ENCODE data around the gene METTL9. TPM values are rescaled to one million over a fixed set of nuclear protein-coding genes. Genes with fewer than 3 reads are reported as not detected.
"Not testable (repeated sequence)": the region's sequence is repeated elsewhere in the genome, so short reads cannot be mapped to it uniquely, and the experiment has no call there.

METTL9 gene
- total RNA-seq, 4 donors from 2014 or later = 59.2 to 75.8 (median 70.3) TPM

- H3K27me3 ChIP-seq = no peaks in the 10 kb centered on the region
- TF ChIP-seq POLR2A (IDR thresholded peaks at IDR 0.05) = no peak
- TF ChIP-seq, protein P1, sequence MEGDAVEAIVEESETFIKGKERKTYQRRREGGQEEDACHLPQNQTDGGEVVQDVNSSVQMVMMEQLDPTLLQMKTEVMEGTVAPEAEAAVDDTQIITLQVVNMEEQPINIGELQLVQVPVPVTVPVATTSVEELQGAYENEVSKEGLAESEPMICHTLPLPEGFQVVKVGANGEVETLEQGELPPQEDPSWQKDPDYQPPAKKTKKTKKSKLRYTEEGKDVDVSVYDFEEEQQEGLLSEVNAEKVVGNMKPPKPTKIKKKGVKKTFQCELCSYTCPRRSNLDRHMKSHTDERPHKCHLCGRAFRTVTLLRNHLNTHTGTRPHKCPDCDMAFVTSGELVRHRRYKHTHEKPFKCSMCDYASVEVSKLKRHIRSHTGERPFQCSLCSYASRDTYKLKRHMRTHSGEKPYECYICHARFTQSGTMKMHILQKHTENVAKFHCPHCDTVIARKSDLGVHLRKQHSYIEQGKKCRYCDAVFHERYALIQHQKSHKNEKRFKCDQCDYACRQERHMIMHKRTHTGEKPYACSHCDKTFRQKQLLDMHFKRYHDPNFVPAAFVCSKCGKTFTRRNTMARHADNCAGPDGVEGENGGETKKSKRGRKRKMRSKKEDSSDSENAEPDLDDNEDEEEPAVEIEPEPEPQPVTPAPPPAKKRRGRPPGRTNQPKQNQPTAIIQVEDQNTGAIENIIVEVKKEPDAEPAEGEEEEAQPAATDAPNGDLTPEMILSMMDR (IDR thresholded peaks at IDR 0.05) = no peak
- peak in 2 of 3 donors; percentile 89 to 93 for DNase-seq
- no peaks in the 10 kb centered on the region for H3K36me3 ChIP-seq
- H3K4me1 ChIP-seq = peaks cover 0 to 27% (median 22%) of the 10 kb centered on the region in 4 donors
- H3K9me3 ChIP-seq = no peaks in the 10 kb centered on the region
- no peak overlapping the region for H3K4me3 ChIP-seq
- H3K27ac ChIP-seq = peak overlapping the region; percentile 66 to 80 (median 73)
Observed at GRCh38 chr16:21646721-21647561, 47.6 kb downstream of the METTL9 start.

DNA sequence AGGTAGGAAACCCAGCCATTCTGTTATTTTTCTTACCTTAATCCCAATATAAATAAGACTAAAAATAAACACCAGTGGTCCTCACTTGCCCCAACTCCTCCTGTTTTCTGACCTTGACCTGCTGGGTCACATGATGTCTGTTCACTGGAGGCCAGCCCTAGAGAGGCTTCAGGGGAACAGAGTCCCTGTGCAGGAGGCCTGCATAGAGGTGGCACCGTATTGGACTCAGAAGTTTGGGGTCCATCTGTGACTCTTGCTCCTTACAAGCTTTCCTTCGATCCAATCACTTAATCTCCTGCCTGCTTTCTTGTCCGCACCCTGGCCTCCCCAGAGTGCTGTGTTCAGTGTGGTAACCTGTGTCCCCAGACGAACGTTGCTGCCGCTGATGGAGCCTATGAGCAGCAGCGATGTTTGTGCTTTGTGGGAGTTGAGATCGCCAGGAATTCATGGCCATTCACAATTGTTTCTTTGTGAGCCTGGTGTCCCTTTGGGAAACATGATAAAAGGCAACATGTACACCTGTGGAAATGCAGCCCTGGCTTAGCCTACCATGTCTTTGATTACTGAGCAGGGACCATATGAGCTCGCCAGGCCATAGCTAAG, 48.3 kb downstream of the METTL9 start:
- DNase-seq = no peak
- H3K4me1 ChIP-seq = peaks cover 0 to 27% (median 22%) of the 10 kb centered on the region in 4 donors
- H3K27ac ChIP-seq = peak overlapping the region; percentile 66 to 80 (median 73)
- TF ChIP-seq, protein P1 (IDR thresholded peaks at IDR 0.05) = no peak
- no peak for TF ChIP-seq POLR2A (IDR thresholded peaks at IDR 0.05)
- no peaks in the 10 kb centered on the region for H3K9me3 ChIP-seq
- H3K27me3 ChIP-seq = no peaks in the 10 kb centered on the region
- no peak overlapping the region for H3K4me3 ChIP-seq
- no peaks in the 10 kb centered on the region for H3K36me3 ChIP-seq

GRCh38 chr16:21649826-21650406, 50.5 kb downstream of the METTL9 start:
- not testable (repeated sequence) for H3K27me3 ChIP-seq, DNase-seq, H3K4me3 ChIP-seq, H3K9me3 ChIP-seq, H3K36me3 ChIP-seq
- Histone ChIP-seq H3K4me1 (peaks cover 0 to 24% (median 20%) of the 10 kb centered on the region in 4 donors), H3K27ac (peak overlapping the region in 1 of 4 donors; percentile 25)

GRCh38 chr16:21650521-21650920, 51.1 kb downstream of the METTL9 start:
- peak in 1 of 3 donors; percentile 35 for DNase-seq
- H3K4me1 ChIP-seq = peaks cover 0 to 22% (median 19%) of the 10 kb centered on the region in 4 donors
- H3K4me3 ChIP-seq = no peak overlapping the region

GRCh38 chr16:21651515-21651914, 52.1 kb downstream of the METTL9 start:
- no peak for DNase-seq
- peak overlapping the region in 1 of 4 donors; percentile 11 for H3K4me3 ChIP-seq
- no peak overlapping the region for H3K27ac ChIP-seq
- TF ChIP-seq POLR2A (IDR thresholded peaks at IDR 0.05) = no peak
- TF ChIP-seq, protein P1 (IDR thresholded peaks at IDR 0.05) = no peak
- peaks cover 0 to 15% (median 12%) of the 10 kb centered on the region in 4 donors for H3K4me1 ChIP-seq
- H3K27me3 ChIP-seq = no peaks in the 10 kb centered on the region
- H3K36me3 ChIP-seq = peaks cover 0 to 14% (median 0%) of the 10 kb centered on the region in 3 donors
- no peaks in the 10 kb centered on the region for H3K9me3 ChIP-seq

More at GRCh38 chr16:21650521-21650920, 51.1 kb downstream of the METTL9 start:
- H3K27ac ChIP-seq = peak overlapping the region in 1 of 4 donors; percentile 16
- TF ChIP-seq POLR2A (IDR thresholded peaks at IDR 0.05) = no peak
- TF ChIP-seq, protein P1 (IDR thresholded peaks at IDR 0.05) = no peak
- H3K9me3 ChIP-seq = no peaks in the 10 kb centered on the region
- peaks cover 0 to 4% (median 0%) of the 10 kb centered on the region in 3 donors for H3K36me3 ChIP-seq
- H3K27me3 ChIP-seq = no peaks in the 10 kb centered on the region

All from Peyer's patch (tissue), 4 donors.